Activated effector memory CD4-positive, alpha-beta T cell treated with Interleukin-2 at 50 U/mL for 16 hours (primary cell): ENCODE data around the gene BPIFB3.
"Not testable (repeated sequence)": the region's sequence is repeated elsewhere in the genome, so short reads cannot be mapped to it uniquely, and the experiment has no call there.

ENCODE experiments used
- DNase-seq: peaks from one replicate; pipeline ENCODE4 v3.0.0-alpha.2; 2020

The BPIFB3 gene

DNA sequence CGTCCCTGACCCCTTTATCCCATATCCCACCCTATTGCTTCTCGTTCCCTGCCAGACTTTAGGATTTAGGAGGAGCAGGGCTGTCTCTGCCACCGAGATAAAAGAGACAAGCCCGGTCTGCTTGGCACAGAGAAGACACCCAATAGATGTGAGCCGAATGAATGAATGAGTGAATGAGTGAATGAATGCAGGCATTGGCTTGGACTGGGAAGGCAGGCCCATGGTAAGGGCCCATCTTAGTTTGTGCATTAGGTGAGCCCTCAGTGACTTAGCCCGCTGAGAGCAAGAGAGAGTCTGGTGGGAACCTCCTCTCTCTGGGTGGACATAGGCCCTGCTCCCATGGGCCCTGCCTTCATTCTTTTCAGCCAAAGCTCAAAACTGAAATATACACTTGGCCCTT is 23.1 kb upstream of the BPIFB3 start:
- no peak for DNase-seq

DNA sequence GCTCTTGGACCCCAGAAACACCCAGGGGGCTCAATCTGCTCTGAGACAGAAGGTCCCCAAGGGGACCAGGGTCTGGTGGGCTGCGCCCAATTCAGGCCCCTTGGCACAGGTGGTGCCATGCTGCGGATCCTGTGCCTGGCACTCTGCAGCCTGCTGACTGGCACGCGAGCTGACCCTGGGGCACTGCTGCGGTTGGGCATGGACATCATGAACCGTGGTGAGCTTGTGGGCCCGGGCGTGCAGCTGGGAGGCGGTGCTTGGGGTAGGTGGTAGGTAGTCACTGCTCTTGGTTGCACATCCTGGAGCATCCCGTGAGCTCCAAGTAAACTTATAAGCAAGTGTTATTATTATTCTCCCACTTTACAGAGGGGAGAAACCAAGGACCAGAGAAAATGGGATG is 22.2 kb upstream of the BPIFB3 start, which contains the start of gene BPIFB6:
Gene BPIFB6 (plus strand): TSS at position 118 of the 400 bp plus-strand sequence. CDS start 0 bp downstream, at position 118.
- DNase-seq: no peak

DNA sequence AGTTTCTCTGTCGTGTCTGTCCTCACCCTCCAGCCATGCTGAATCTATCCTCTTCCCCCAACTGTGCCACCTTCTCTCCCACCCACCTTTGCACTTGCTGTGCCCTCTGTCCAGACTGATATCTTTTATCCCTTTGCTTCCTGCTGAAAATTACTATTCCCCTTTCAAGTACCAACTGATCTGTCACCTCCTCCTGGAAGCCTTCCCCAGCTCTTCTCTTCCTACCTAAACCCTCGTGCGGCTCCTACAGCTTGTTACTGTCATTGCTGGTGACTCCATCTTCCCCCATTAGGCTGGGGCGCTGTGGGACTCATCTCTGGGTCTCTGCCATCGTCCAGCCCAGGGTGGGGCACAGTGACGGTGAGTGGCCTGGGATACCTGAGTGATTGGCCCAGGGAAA is 21.1 kb upstream of the BPIFB3 start:
- DNase-seq: no peak

DNA sequence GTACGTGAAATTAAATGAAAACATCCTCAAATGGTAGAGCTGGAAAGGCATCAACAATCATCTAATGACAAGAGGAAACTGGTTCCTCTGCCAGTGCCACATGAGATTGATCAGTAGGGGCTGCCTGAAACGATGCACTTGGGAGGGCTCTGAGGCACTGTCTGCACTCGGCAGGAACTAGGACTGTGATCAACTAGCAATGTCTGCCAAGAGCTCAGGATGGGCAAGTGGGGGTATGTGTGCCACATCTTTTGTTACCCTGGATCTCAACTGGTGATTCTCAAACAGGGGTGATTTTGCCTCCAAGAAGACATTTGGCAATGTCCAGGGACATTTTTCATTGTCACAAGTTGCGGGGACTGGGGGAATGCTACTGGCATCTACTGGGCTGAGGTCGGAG is 20.3 kb upstream of the BPIFB3 start:
- no peak for DNase-seq

GRCh38 chr20:33034115-33034514 is 19.6 kb upstream of the BPIFB3 start:
- DNase-seq: no peak

- DNase-seq: no peak
Measured at GRCh38 chr20:33034901-33035492, 18.7 kb upstream of the BPIFB3 start.

DNA sequence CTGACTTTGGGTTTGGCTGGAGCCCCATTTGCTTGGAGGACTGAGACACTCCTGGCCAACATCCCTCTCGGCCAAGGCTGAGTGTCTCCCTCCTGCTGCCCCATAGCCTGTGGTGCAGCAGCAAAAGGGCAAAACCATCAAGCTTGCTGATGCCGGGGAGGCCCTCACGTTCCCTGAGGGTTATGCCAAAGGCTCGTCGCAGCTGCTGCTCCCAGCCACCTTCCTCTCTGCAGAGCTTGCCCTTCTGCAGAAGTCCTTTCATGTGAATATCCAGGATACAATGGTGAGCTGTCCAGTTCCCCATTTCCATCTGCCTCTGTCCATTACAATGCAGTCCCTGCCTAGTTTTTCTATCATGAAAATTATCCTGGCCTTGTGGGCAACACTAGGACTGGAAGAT is 16.2 kb upstream of the BPIFB3 start:
- no peak for DNase-seq

DNA sequence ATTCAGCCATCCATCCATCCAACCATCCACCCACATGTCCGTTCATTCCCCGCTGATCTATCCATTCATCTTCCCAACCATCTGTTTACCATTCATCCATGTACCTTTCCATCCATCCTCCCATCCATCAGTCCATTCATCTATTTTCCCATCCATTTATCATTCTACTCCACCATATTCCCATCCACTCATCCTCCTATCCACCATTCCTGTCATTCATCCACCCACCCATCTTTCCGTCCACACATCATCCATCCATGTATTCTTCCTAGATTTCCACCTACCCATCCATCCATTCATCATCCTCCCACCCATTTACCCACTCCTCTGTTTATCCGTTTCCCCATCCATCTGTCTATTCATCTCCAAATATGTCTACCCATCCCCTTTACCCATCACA is 15.5 kb upstream of the BPIFB3 start:
- no peak for DNase-seq

DNA sequence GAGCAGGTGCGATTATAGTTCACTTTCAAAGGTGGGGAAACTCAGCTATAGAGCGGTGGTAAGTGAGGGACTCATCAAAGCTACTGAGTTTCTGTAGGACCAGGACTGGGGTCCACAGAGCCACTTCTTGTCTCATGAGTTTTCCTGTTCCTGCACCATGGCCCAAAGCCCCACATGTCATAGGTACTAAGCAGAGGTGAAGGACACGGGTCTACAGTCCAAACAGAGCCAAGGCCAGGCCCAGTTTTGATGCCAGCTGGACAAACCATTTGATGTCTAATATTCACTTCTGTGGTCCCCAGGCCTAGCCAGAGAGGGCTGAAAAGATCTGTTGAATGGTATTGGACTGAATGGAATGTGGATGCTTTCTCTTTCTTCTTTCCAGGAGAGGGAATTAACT is 11.3 kb upstream of the BPIFB3 start:
- no peak for DNase-seq

DNA sequence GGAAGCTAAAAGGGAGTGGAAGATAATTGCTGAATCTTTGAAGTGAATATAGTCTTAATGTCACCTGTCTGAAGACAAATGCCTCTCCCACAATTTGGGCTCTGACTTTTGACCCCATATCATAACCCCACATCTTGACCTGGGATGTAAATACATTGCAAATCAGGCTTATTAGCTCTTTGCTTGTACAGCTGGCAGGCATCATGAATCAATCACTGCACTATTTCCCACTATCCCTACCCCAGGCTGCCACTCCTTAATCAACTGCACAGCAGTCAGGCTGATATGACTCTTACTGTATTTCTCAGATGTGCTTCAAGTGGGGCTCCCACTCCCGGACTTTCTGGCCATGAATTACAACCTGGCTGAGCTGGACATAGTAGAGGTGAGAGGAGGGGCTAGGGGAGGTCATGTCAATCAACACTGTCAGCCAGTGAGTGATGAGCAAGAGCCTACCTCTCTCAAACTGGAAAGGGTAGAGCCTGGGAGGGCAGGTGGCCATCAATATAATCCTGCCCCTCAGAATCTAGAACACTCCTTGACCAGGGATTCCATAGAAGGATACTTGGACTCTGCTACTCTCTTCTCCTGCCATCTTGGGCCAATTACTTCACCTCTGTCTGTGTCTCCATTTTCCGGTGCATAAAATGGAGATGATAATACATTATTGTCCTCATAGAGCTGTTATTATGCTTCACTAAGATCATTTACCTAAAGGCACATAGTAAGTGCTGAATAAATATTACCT is 10.5 kb upstream of the BPIFB3 start:
- no peak for DNase-seq

DNA sequence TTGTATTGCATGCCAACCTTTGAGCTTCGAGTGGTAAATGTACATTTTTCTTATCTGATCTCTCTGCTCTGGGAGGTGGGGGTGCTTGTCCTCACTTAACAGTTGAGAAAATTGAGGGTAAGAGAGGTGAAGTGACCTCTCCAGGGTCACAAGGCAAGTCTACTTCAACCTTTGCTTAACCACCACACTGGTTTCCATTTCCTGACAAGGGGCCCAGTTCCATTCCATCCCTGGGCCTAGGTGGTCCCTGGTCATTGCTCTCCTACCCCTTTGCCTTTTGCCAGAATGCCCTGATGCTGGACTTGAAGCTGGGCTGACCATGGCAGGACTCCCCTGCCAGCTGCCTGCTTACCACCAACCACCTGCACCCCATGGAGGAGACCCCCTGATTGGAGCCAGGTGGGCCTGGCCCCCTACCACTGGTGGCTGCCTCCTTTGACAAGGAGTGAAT is 9.9 kb upstream of the BPIFB3 start:
- DNase-seq: no peak

- DNase-seq: not testable (repeated sequence)
Measured at GRCh38 chr20:33045129-33045721, 8.5 kb upstream of the BPIFB3 start.

GRCh38 chr20:33046412-33046811 is 7.3 kb upstream of the BPIFB3 start:
- DNase-seq: no peak

- DNase-seq: no peak
Measured at GRCh38 chr20:33051333-33051732, 2.4 kb upstream of the BPIFB3 start.

DNA sequence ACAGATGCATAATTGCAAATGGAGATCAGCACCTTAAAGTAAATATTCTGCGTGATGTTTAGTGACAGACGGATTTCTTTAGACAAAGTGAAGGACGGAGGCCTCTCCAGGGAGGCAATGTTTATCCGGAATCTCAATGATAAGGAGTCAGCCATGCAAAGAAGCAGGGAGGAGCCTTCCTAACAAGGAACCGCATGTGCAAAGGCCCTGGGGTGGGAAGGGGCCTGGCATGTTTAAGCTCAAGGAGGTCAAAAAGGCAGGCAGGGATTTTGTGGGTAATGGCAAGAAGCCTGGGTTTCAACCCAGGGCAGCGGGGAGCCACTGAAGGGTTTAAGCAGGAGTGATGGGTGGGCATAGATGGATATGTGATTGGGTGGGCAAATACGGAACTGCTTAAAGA is 678 bp downstream of the BPIFB3 start:
- no peak for DNase-seq

GRCh38 chr20:33054791-33055190 is 1.1 kb downstream of the BPIFB3 start:
- DNase-seq: no peak

GRCh38 chr20:33059136-33059535 is 5.4 kb downstream of the BPIFB3 start:
- DNase-seq: no peak

DNA sequence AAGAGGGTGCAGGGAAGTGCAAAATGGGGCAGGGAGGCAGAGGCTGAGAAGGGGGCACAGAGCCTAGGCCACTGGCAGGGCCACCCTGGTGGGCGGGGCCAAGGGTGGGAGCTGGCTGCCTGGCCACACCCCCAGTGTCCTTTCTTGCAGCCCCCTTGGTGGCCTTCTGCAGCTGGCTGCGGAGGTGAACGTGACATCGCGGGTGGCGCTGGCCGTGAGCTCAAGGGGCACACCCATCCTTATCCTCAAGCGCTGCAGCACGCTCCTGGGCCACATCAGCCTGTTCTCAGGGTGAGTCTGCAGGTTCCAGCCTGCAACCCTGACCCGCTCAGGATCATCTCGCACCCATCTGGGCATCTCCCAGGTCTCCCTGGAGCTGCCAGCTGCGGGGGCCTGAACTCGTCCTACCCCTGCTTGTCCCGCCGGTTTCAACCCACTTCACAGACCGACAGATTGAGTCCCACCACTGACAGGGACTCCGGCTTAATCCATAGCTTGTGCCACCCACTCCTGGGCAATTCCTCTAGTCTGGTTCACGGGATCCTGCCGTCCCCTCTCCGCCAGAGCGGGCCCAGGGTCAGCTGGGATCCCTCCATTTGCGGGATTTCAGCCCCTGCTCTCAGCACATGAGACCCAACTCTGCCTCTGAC is 6.2 kb downstream of the BPIFB3 start:
- DNase-seq: no peak

DNA sequence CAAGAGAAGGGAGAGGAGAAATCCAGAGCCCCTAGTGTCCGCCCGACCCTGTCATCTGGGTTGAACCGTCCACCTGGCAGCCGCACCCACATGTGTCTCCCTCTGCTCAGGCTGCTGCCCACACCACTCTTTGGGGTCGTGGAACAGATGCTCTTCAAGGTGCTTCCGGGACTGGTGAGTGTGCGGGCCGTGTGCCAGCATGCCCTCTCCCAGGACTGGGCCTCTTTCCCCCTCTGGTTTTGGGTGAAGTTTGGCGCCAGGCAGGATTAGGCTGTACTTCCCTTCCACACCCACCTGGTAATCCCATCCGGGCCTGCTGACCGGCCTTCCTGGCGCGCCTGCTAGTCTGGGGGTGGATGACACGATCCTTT is 7.9 kb downstream of the BPIFB3 start:
- DNase-seq: no peak

DNA sequence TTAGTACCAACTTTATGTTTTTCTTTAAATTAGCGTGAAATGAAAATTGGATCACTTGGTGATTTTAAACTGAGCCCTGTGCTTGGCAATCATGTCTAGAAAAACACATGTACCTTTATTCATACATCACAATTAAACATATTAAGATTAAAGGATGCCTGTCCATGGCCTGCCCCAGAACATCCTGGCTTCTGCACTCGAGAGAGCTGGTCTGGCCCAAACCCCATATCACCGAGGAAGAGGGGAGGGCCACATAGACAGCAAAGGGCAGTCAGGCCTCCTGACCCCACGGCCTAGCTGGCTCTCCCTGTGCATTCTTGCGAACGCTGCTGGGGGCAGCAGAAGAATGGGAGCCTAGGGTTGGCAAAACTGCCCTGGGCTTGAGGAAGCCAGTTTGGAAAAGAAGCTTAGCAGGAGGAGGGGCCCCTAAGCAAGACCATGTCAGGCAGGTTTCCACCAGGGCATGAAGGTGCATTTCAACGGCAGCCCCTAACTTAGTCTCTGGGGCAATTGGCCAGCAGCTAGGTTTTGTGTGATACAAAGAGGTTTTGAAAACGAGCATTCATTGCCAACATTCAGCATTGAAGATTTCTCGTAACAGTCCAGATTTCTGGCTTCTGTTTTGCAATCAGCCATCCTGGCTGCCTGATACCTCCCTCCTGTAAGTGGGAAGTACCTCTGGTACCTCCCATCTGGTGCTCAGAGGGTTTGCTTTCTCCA is 8.6 kb downstream of the BPIFB3 start:
- no peak for DNase-seq

DNA sequence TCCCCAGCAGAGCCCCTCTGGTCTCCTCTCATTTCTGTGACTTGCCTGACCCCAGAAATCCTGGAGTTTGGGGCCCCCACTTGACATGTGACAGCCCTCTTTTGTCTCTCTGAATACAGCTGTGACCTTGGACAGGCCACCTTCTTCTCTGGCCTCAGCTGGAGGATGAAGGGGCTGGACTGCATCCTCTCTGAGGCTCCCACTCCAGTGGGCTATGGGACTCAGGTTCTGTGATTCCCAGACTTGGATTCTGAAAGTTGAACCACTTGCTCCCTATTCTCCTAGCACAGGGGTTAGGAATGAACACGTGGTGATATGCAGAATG is 9.1 kb downstream of the BPIFB3 start:
- no peak for DNase-seq

GRCh38 chr20:33063271-33063670 is 9.6 kb downstream of the BPIFB3 start:
- DNase-seq: no peak

- no peak for DNase-seq
Measured at GRCh38 chr20:33064572-33065287, 11.0 kb downstream of the BPIFB3 start.
